ENCODE measurements around the gene TMIGD1. TPM values are rescaled to one million over a fixed set of nuclear protein-coding genes. Genes with fewer than 3 reads are reported as not detected.

TMIGD1 gene
- total and polyA plus RNA-seq, 2 of the 13 experiments (the other 11 are each of a cell fraction or from before 2014, with no cell fraction given), result not detected

DNA sequence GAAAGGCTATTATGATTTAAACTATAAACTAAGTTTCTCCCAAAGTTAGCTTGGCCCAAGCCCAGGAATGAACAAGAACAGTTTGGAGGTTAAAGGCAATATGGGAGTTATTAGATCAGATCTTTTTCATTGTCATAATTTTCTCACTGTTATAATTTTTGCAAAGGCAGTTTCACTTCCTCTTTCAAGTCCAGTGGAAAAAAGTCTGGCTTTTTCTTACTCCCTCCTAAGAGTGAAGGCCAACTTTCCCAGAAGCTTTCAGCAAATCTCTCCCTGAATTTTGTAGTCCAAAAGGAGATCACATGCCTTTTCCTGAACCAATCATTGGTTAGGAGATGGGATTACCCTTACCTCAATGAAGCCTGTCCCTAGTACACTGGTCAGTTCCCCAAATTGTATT lies 33.0 kb downstream of the TMIGD1 start:
- H3K27ac ChIP-seq (ENCODE audit: extremely low read length, insufficient read depth, low read length), result no peak overlapping the region
- H3K9ac ChIP-seq (ENCODE audit: insufficient read depth, low read depth, low read length), result no peak overlapping the region
- no peaks in the 10 kb centered on the region; a peak in 1 of 5 replicates for H3K27me3 ChIP-seq (ENCODE audit: control insufficient read depth in 1 of 2, insufficient read depth in 2 of 2, low read length in 2 of 2)
- H3K36me3 ChIP-seq (replicated peaks in 1 of 2; ENCODE audit: control insufficient read depth in 1 of 2, insufficient read depth in 2 of 2, low read length in 2 of 2), result no peaks in the 10 kb centered on the region
- peaks cover 9% of the 10 kb centered on the region; the same call in 1 of the 2 replicates for H3K9me3 ChIP-seq (ENCODE audit: low read length)
- H4K20me1 ChIP-seq (ENCODE audit: insufficient read depth, low read length), result no peaks in the 10 kb centered on the region
- DNase-seq (ENCODE audit: low spot score), result no peak
- TF ChIP-seq ZNF678 (CRISPR knock-in tag; IDR thresholded peaks at IDR 0.05) (no peak), EEA1 (CRISPR knock-in tag; IDR thresholded peaks at IDR 0.05; ENCODE audit: borderline replicate concordance) (no peak), FOXP1 (IDR thresholded peaks at IDR 0.05) (no peak), FOXP1 (CRISPR knock-in tag; IDR thresholded peaks at IDR 0.05) (no peak)
- no peaks in the 10 kb centered on the region for H3K79me2 ChIP-seq (ENCODE audit: insufficient read depth, low read length)
- no peak for FAIRE-seq
- CTCF ChIA-PET (ENCODE audit: low intra/inter-chr PET ratio, low total read pairs), result no interaction called here
- no peak overlapping the region for H3K4me2 ChIP-seq (ENCODE audit: low read depth, low read length)
- POLR2A ChIA-PET, result no interaction called here
- no peak for ATAC-seq
- H3K4me1 ChIP-seq (ENCODE audit: insufficient read depth, low read length), result no peaks in the 10 kb centered on the region
- BruUV-seq (replicated peaks), result no TSS peak
- no peak overlapping the region for H2AFZ ChIP-seq (ENCODE audit: low read length)
- intact Hi-C loops (cut with micrococcal nuclease; ENCODE audit: unreplicated experiment), result no loop called here
- in situ Hi-C loops (cut with HindIII; ENCODE audit: extremely low pct_ligation_motif_present, low pct_unique_long_range_greater_than_20kb), result no loop called here
- no peak overlapping the region for H3K4me3 ChIP-seq (replicated peaks in 1 of 3; ENCODE audit: insufficient read depth in 1 of 3, low read depth in 2 of 3, low read length in 3 of 3)

GRCh38 chr17:30299000-30299399 lies 34.9 kb downstream of the TMIGD1 start:
- no peaks in the 10 kb centered on the region; a peak in 1 of 5 replicates for H3K27me3 ChIP-seq (ENCODE audit: control insufficient read depth in 1 of 2, insufficient read depth in 2 of 2, low read length in 2 of 2)
- ATAC-seq (no peak), FAIRE-seq (peak; percentile 36), DNase-seq (ENCODE audit: low spot score) (no peak)
- ChIA-PET CTCF (ENCODE audit: low intra/inter-chr PET ratio, low total read pairs) (interaction anchor here (0.7 to 1.7 kb wide), 2 partner anchors 37 to 42 kb away, joined by 3 to 15 read pairs; no protein-coding TSS in a partner anchor), POLR2A (no interaction called here)
- intact Hi-C loops (cut with micrococcal nuclease; ENCODE audit: unreplicated experiment), result loop anchor here (1.0 kb wide), 1 partner anchor 37 kb away; no protein-coding TSS in a partner anchor
- no peaks in the 10 kb centered on the region for H3K79me2 ChIP-seq (ENCODE audit: insufficient read depth, low read length)
- no peak overlapping the region for H3K4me2 ChIP-seq (ENCODE audit: low read depth, low read length)
- WGBS (ENCODE audit: low lambda C conversion rate), result 0% methylated on average over 1 of the region's 1 CpG
- no peak overlapping the region for H3K27ac ChIP-seq (ENCODE audit: extremely low read length, insufficient read depth, low read length)
- H3K4me1 ChIP-seq (ENCODE audit: insufficient read depth, low read length), result no peaks in the 10 kb centered on the region
- H3K36me3 ChIP-seq (replicated peaks in 1 of 2; ENCODE audit: control insufficient read depth in 1 of 2, insufficient read depth in 2 of 2, low read length in 2 of 2), result no peaks in the 10 kb centered on the region
- H3K9me3 ChIP-seq (ENCODE audit: low read length), result peaks cover 9% of the 10 kb centered on the region; the same call in 1 of the 2 replicates
- no peak overlapping the region for H2AFZ ChIP-seq (ENCODE audit: low read length)
- no peak overlapping the region for H3K4me3 ChIP-seq (replicated peaks in 1 of 3; ENCODE audit: insufficient read depth in 1 of 3, low read depth in 2 of 3, low read length in 3 of 3)
- in situ Hi-C loops (cut with HindIII; ENCODE audit: extremely low pct_ligation_motif_present, low pct_unique_long_range_greater_than_20kb), result no loop called here
- no TSS peak for BruUV-seq (replicated peaks)
- H4K20me1 ChIP-seq (ENCODE audit: insufficient read depth, low read length), result no peaks in the 10 kb centered on the region
- H3K9ac ChIP-seq (ENCODE audit: insufficient read depth, low read depth, low read length), result no peak overlapping the region
- TF ChIP-seq ZNF510 (CRISPR knock-in tag; IDR thresholded peaks at IDR 0.05; ENCODE audit: low read depth), result no peak
- no peak for TF ChIP-seq GMEB2 (CRISPR knock-in tag; IDR thresholded peaks at IDR 0.05; ENCODE audit: low read depth)
- no peak for TF ChIP-seq KLF16 (CRISPR knock-in tag; IDR thresholded peaks at IDR 0.05)
- TF ChIP-seq KDM5A (IDR thresholded peaks at IDR 0.05; ENCODE audit: borderline replicate concordance, low read length), result no peak
- 0 out of 2 replicates have a peak, but pooled peaks have one; percentile 20 for TF ChIP-seq CTCF (CRISPR knock-in tag; IDR thresholded peaks at IDR 0.05)
- no peak for TF ChIP-seq ZNF563 (CRISPR knock-in tag; IDR thresholded peaks at IDR 0.05)
- TF ChIP-seq MTA1 (CRISPR knock-in tag; IDR thresholded peaks at IDR 0.05; ENCODE audit: borderline replicate concordance), result no peak
- no peak for TF ChIP-seq ZNF44 (CRISPR knock-in tag; IDR thresholded peaks at IDR 0.05)
- no peak for TF ChIP-seq GPN1 (CRISPR knock-in tag; IDR thresholded peaks at IDR 0.05; ENCODE audit: borderline replicate concordance)
- no peak for TF ChIP-seq MIER2 (CRISPR knock-in tag; IDR thresholded peaks at IDR 0.05)
- TF ChIP-seq UBTF (CRISPR knock-in tag; IDR thresholded peaks at IDR 0.05), result no peak
